ENCODE data around the gene TNS3. TPM values are rescaled to one million over a fixed set of nuclear protein-coding genes. Genes with fewer than 3 reads are reported as not detected.

Gene TNS3
- total and polyA plus RNA-seq, 10 of the 15 experiments (the other 5 are each of a cell fraction or from before 2014, with no cell fraction given), result 0.27 to 2.7 (median 0.79) TPM

DNA sequence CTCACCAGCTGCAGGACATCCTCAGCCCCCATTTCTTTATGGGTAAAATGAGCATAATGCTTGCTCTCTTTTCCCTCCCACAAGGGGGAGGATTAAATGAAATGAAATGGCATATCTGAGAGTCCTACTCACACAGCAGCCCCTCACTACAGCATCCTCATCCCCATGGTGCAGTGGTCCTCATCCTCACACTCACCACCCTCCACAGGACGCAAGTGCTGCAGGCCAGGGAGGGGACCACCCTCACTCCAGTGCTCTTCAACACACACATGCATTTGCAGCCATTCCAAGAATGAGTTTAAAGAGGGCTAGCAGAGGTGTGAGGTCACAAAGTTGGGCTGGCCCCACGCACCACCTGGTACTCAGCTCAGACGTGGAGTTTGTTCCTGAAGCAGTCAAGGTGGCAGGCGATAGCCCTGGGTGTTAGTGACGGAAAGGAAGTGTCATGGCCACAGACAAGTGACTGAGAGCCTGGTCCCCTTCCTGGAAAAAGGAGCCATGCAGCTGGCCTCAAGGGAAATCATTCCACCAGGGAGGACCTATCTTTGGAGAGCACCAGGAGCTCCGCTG is 234.0 kb downstream of the TNS3 start:
- Histone ChIP-seq H3K9me3 (replicated peaks; ENCODE audit: control insufficient read depth, insufficient read depth, low read length) (no peaks in the 10 kb centered on the region), H3K9ac (ENCODE audit: control insufficient read depth, insufficient read depth, low read length) (no peak overlapping the region), H3K27ac (ENCODE audit: control insufficient read depth, insufficient read depth) (no peak overlapping the region), H4K20me1 (ENCODE audit: control insufficient read depth, insufficient read depth) (no peaks in the 10 kb centered on the region), H3K79me2 (ENCODE audit: control insufficient read depth, insufficient read depth, low read length) (no peaks in the 10 kb centered on the region), H3K4me1 (ENCODE audit: control insufficient read depth, insufficient read depth, low read length) (no peaks in the 10 kb centered on the region), H2AFZ (ENCODE audit: control insufficient read depth, low read depth, low read length) (no peak overlapping the region), H3K4me3 (no peak overlapping the region), H3K4me2 (ENCODE audit: control insufficient read depth, insufficient read depth) (no peak overlapping the region), H3K27me3 (replicated peaks in 1 of 2; ENCODE audit: control insufficient read depth in 2 of 2, insufficient read depth in 2 of 2, low read length in 1 of 2) (no peaks in the 10 kb centered on the region), H3K36me3 (ENCODE audit: control insufficient read depth in 2 of 2, insufficient read depth in 2 of 2, low read length in 1 of 2) (no peaks in the 10 kb centered on the region)
- no peak for TF ChIP-seq ZNF622 (IDR thresholded peaks at IDR 0.05)
- no peak for ATAC-seq
- WGBS (ENCODE audit: insufficient coverage, insufficient replicate concordance, low lambda C conversion rate, missing lambda C conversion rate), result 36% methylated on average over 6 of the region's 6 CpGs
- ChIA-PET RAD21 (ENCODE audit: unreplicated experiment) (no interaction called here), SMC1A (ENCODE audit: uncharacterized antibody, unreplicated experiment) (no interaction called here), CTCF (no interaction called here), POLR2A (no interaction called here)
- no peak for FAIRE-seq
- in situ Hi-C loops (cut with MboI) (no loop called here), intact Hi-C loops (cut with micrococcal nuclease; ENCODE audit: unreplicated experiment) (no loop called here)
- no peak for DNase-seq (ENCODE audit: low read depth, low spot score)
- BruUV-seq (replicated peaks), result no TSS peak

DNA sequence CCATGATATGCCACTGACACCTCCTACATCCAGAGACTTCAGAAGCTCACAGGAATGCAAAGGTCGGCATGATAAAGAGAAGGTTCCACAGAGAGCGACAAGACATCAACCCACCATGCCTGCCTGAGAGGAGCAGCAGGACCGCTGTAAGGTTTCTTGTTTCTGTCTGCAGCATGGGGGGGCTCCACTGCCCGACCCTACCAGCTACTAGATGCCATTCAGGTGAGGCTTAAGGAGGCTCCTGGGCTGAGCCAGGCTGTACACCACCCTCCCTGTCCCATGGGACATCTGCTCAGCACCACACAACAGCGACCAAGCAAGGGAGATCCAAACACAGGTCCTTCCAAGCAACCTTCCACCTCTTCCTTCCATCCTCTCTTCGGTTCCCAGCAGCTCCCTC is 234.6 kb downstream of the TNS3 start:
- H3K9me3 ChIP-seq (replicated peaks; ENCODE audit: control insufficient read depth, insufficient read depth, low read length), result no peaks in the 10 kb centered on the region
- intact Hi-C loops (cut with micrococcal nuclease; ENCODE audit: unreplicated experiment) (no loop called here), in situ Hi-C loops (cut with MboI) (no loop called here)
- no TSS peak for BruUV-seq (replicated peaks)
- WGBS (ENCODE audit: insufficient coverage, insufficient replicate concordance, low lambda C conversion rate, missing lambda C conversion rate), result 27% methylated on average over 6 of the region's 6 CpGs
- ChIA-PET SMC1A (ENCODE audit: uncharacterized antibody, unreplicated experiment) (no interaction called here), RAD21 (ENCODE audit: unreplicated experiment) (no interaction called here), CTCF (no interaction called here), POLR2A (no interaction called here)
- H3K36me3 ChIP-seq (ENCODE audit: control insufficient read depth in 2 of 2, insufficient read depth in 2 of 2, low read length in 1 of 2), result no peaks in the 10 kb centered on the region
- no peaks in the 10 kb centered on the region for H3K79me2 ChIP-seq (ENCODE audit: control insufficient read depth, insufficient read depth, low read length)
- no peak overlapping the region for H3K4me3 ChIP-seq
- no peak overlapping the region for H2AFZ ChIP-seq (ENCODE audit: control insufficient read depth, low read depth, low read length)
- no peaks in the 10 kb centered on the region for H3K4me1 ChIP-seq (ENCODE audit: control insufficient read depth, insufficient read depth, low read length)
- FAIRE-seq (no peak), ATAC-seq (no peak), DNase-seq (ENCODE audit: low read depth, low spot score) (no peak)
- H4K20me1 ChIP-seq (ENCODE audit: control insufficient read depth, insufficient read depth), result no peaks in the 10 kb centered on the region
- H3K27ac ChIP-seq (ENCODE audit: control insufficient read depth, insufficient read depth), result no peak overlapping the region
- H3K4me2 ChIP-seq (ENCODE audit: control insufficient read depth, insufficient read depth), result no peak overlapping the region
- no peak overlapping the region for H3K9ac ChIP-seq (ENCODE audit: control insufficient read depth, insufficient read depth, low read length)
- H3K27me3 ChIP-seq (replicated peaks in 1 of 2; ENCODE audit: control insufficient read depth in 2 of 2, insufficient read depth in 2 of 2, low read length in 1 of 2), result no peaks in the 10 kb centered on the region
- TF ChIP-seq HDAC2 (IDR thresholded peaks at IDR 0.05), result no peak
- TF ChIP-seq CBX5 (IDR thresholded peaks at IDR 0.05; ENCODE audit: low read depth), result no peak
- TF ChIP-seq POLR2AphosphoS5 (IDR thresholded peaks at IDR 0.05; ENCODE audit: low read length), result no peak
- no peak for TF ChIP-seq E4F1 (IDR thresholded peaks at IDR 0.05; ENCODE audit: borderline replicate concordance, partially characterized antibody)
- no peak for TF ChIP-seq MEF2B (IDR thresholded peaks at IDR 0.05; ENCODE audit: partially characterized antibody, poor library complexity, severe bottlenecking)
- no peak for TF ChIP-seq ZBTB11 (CRISPR knock-in tag; IDR thresholded peaks at IDR 0.05)
- no peak for TF ChIP-seq TARDBP (IDR thresholded peaks at IDR 0.05; ENCODE audit: borderline replicate concordance)
- TF ChIP-seq YY1 (IDR thresholded peaks at IDR 0.05; ENCODE audit: low read depth, low read length), result no peak
- no peak for TF ChIP-seq SREBF1 (IDR thresholded peaks at IDR 0.05; ENCODE audit: low read length)
- TF ChIP-seq KLF5 (IDR thresholded peaks at IDR 0.05; ENCODE audit: partially characterized antibody), result no peak
- TF ChIP-seq TCF3 (IDR thresholded peaks at IDR 0.05; ENCODE audit: borderline replicate concordance, insufficient read depth, low read depth, low read length), result no peak

All from GM12878 (cell line).